GM12864 (cell line): ENCODE data around the gene SLF2.

Source experiments
- DNase-seq: peaks from one replicate; pipeline ENCODE4 v3.0.0-alpha.2; 2011; ENCODE audit warnings: low read depth
- H3K4me3 ChIP-seq: 2 replicates; pipeline ENCODE4 v1.5.1; 2011; ENCODE audit warnings: mild to moderate bottlenecking, low read depth, low read length, control low read depth
- CTCF ChIP-seq: IDR thresholded peaks from 2 replicates; pipeline ENCODE4 v1.5.1; 2011; ENCODE audit warnings: low read depth, mild to moderate bottlenecking, moderate library complexity, low read length, control low read depth, inconsistent platforms; ENCODE audit errors: missing control alignments

Gene SLF2

DNA sequence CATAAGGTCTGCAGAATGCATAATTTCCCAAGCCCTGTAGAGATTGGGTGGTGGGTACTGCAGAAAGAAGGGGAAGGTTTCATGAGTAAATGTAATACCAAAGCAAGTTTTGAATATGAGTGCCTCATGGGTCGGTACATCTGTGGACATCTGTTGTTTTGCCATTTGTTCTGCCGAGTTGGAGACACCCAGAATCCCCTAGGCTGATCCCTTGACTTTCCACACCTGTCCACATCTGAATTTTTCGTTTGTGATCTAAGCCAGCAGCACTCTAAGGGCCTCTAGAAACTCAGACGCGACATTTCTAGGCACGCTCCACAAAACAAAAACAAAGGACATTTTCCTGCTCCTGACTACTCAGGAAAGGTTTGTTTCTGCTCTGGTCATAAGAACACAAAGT is 11.7 kb upstream of the SLF2 start:
- H3K4me3 ChIP-seq, result no peak overlapping the region
- no peak for DNase-seq
- TF ChIP-seq CTCF, result no peak

- DNase-seq, result no peak
- no peak overlapping the region for H3K4me3 ChIP-seq
- TF ChIP-seq CTCF, result no peak
Measured at GRCh38 chr10:100902622-100903021, 10.1 kb upstream of the SLF2 start.

- no peak for DNase-seq
- H3K4me3 ChIP-seq, result no peak overlapping the region
- no peak for TF ChIP-seq CTCF
Measured at GRCh38 chr10:100904917-100905316, 7.8 kb upstream of the SLF2 start.

- TF ChIP-seq CTCF, result no peak
- no peak overlapping the region for H3K4me3 ChIP-seq
- no peak for DNase-seq
Measured at GRCh38 chr10:100907175-100907574, 5.6 kb upstream of the SLF2 start.

GRCh38 chr10:100907773-100908363 is 4.9 kb upstream of the SLF2 start:
- DNase-seq, result no peak
- no peak for TF ChIP-seq CTCF
- no peak overlapping the region for H3K4me3 ChIP-seq

DNA sequence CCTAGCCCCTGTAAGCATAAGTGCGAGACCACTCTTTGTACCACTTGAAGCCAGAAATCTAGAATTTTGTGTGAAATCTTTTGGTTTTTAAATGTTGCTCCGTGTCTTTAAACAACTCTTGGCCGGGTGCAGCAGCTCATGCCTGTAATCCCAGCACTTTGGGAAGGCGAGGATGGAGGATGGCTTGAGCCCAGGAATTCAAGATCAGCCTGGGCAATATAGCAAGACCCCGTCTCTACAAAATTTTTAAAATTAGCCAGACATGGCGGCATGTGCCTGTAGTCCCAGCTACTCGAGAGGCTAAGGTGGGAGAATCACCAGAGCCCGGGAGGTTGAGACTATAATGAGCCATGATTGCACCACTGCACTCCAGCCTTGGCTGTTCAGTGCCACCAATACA is 4.4 kb upstream of the SLF2 start:
- H3K4me3 ChIP-seq, result no peak overlapping the region
- no peak for TF ChIP-seq CTCF
- no peak for DNase-seq

GRCh38 chr10:100909501-100910263 is 3.1 kb upstream of the SLF2 start:
- H3K4me3 ChIP-seq, result no peak overlapping the region
- no peak for TF ChIP-seq CTCF
- DNase-seq, result no peak
